Activated CD4-positive, CD25-positive, alpha-beta regulatory T cell treated with anti-CD3 and anti-CD28 coated beads, Interleukin-2, amount 50 U/mL, for 24 hours (primary cell): Measurements from ENCODE around the gene IL22.

Experiments
- ATAC-seq, 2 donors: fragments of 150-1000 bp; cut with Tn5 transposase; one replicate each; pipeline ENCODE4 v1.10.0; 2021; ENCODE audit warnings: mild to moderate bottlenecking in 1 of 2, moderate library complexity in 1 of 2

The IL22 gene

GRCh38 chr12:68253504-68253903, at the start of gene IL22:
Gene IL22, minus strand, starts transcription at chr12:68253604. Its CDS starts 156 bp downstream, at chr12:68253448.
- no peak for ATAC-seq

- no peak for ATAC-seq
These were observed 44.5 kb upstream of the IL22 start for GRCh38 chr12:68297929-68298328.

- ATAC-seq, result no peak
These were observed 40.8 kb upstream of the IL22 start for GRCh38 chr12:68294251-68294650.

GRCh38 chr12:68293347-68293746, 39.9 kb upstream of the IL22 start:
- ATAC-seq, result no peak

GRCh38 chr12:68292151-68292943, 38.9 kb upstream of the IL22 start:
- ATAC-seq, result no peak

GRCh38 chr12:68291396-68292036, 38.1 kb upstream of the IL22 start:
- no peak for ATAC-seq

- ATAC-seq, result peak; percentile 99
These were observed 36.7 kb upstream of the IL22 start for GRCh38 chr12:68290126-68290525.

- no peak for ATAC-seq
These were observed 33.7 kb upstream of the IL22 start for GRCh38 chr12:68287106-68287505.

- no peak for ATAC-seq
These were observed 33.0 kb upstream of the IL22 start for GRCh38 chr12:68286396-68286795.

GRCh38 chr12:68285541-68285940, 32.1 kb upstream of the IL22 start:
- ATAC-seq, result no peak

- ATAC-seq, result no peak
These were observed 28.1 kb upstream of the IL22 start for GRCh38 chr12:68281322-68282077.

GRCh38 chr12:68280240-68280639, 26.8 kb upstream of the IL22 start:
- ATAC-seq, result no peak

- no peak for ATAC-seq
These were observed 26.0 kb upstream of the IL22 start for GRCh38 chr12:68279227-68280054.

- ATAC-seq, result no peak
These were observed 23.1 kb upstream of the IL22 start for GRCh38 chr12:68276402-68276930.

GRCh38 chr12:68272732-68273131, 19.3 kb upstream of the IL22 start:
- no peak for ATAC-seq

- no peak for ATAC-seq
These were observed 17.9 kb upstream of the IL22 start for GRCh38 chr12:68271346-68271745.

- no peak for ATAC-seq
These were observed 17.0 kb upstream of the IL22 start for GRCh38 chr12:68270358-68270757.

- ATAC-seq, result peak in 1 of 2 donors; percentile 38
These were observed 16.4 kb upstream of the IL22 start for GRCh38 chr12:68269779-68270178.

GRCh38 chr12:68268967-68269366, 15.6 kb upstream of the IL22 start:
- no peak for ATAC-seq

GRCh38 chr12:68267892-68268396, 14.5 kb upstream of the IL22 start:
- no peak for ATAC-seq

GRCh38 chr12:68264857-68265256, 11.5 kb upstream of the IL22 start:
- no peak for ATAC-seq
